HG03521 (cell line): ENCODE data around the gene USPL1.
"Not testable (repeated sequence)": the region's sequence is repeated elsewhere in the genome, so short reads cannot be mapped to it uniquely, and the experiment has no call there.

Experiments used
- ATAC-seq: cut with Tn5 transposase; IDR thresholded peaks from one replicate; pipeline ENCODE4 v1.9.1; 2021; ENCODE audit warnings: mild to moderate bottlenecking, moderate library complexity; ENCODE audit not compliant: unreplicated experiment

Gene USPL1

DNA sequence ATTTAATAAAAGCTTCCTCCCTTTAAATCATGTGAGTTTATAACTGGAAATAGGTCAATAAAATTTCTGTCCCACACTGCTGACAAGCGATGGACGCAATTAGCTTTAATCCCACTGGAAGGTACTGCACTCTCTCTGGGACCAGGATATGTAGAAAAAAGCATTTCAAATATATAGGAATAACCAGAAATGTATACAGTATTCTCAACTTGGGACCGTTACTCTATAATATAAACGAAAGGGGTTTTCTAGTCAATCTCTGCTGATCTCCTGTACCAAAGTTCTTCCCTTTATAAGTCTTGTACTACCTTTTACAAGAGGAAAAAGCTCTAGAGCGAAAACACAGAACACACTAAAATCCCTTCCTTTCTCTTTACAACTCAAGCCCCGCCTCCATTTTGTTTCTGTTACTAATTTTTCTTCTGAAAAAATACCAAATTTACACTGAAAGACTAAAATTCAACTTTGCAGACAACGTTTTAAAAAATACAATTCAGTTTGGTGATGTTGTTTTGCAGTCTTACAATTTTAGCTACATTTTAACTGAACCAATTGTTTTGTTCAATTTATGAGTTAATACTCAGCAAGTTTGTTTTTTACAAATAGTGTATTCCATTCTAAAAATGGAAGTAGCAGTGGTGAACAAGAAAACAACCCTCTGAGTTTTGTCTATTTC lies 1.7 kb upstream of the USPL1 start:
- no peak for ATAC-seq

DNA sequence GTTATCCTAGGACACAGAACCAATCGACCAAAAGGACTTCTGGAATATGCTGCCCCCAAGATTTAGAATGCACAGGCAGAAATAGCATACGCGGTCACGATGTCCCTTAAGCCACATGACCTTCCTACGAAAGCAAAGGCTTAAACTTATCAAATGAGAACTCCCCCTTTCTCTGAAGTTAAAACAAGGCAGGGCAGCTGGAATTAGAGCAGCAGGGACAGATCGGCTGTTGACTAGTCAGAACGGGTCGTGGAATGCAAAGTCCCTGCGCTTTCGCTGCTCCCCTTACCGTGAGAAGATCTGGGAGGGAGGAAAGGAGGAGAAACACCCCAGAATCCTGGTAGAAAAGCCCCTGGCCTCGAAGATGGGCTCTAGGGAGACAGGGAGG lies 799 bp upstream of the USPL1 start:
- ATAC-seq = peak; percentile 12

DNA sequence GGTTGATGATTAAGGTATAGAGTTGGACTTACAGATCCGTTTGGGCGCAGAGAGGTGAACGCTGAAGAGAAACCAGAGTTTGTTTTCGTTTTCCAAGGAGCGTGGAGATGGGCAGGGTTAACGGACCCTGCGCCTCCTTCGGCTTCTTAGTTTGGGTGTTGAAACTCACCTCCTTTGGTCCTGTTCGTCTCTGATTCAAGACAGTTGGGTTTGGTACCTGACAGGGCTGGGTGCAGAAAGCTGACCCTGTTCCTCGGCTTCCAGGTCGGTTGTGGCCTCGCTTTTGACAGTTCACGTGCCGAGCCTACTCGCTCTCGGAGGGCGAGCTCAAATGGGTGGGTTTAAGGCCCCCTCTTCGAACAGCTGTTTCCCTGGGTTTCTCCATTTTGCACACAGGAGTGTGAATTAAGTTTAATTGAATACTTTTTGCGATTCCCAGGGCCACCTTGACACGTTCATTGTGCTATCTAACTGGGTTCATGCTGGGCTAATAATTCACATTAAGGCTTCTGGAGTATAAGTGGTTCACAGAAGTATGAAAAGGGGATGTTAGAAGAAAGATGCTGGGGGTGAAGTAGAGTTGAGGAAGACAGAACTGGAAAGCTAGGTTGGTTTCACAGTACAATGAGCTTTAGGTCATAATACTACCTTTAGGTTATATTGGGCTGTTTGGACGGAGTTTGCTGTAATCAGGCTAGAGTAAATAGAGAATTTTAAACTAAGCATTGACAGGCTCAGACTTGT lies 638 bp downstream of the USPL1 start:
- ATAC-seq = peak; percentile 1

DNA sequence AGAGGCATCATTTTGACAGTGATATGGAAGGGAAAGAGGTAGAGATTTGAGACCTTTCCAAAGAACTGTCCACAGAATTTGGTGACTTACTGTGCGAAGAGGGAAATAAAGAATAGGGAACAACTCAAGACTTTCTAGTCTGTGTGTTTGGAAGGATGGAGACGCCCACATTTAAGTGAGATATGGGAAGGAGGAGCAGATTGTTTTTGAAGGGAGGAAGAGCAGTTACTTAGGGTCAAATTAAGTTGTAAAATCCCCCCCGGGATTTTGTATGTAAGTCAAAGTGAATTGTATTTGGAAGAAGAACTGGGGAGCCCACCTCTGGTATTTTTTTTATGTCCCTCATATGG lies 1.2 kb downstream of the USPL1 start:
- ATAC-seq = no peak

DNA sequence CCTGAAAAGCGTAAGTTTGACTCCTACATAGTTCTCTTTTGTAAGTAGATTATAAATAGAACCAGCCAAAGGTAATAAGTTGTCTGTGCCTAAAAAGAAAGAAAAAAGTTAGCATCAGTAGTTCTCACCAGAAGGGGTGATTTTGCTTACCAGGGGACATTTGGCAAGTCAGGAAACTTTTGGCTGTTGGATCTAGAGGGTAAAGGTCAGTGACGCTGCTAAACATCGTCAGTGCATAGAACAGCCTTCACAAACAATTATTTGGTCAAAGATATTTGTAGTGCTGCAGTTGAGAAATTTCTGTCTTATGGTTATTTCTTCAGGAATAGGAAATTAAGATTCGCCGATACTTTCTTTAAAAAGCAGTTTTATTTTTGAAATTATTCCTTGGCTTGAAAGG lies 2.0 kb downstream of the USPL1 start:
- no peak for ATAC-seq

DNA sequence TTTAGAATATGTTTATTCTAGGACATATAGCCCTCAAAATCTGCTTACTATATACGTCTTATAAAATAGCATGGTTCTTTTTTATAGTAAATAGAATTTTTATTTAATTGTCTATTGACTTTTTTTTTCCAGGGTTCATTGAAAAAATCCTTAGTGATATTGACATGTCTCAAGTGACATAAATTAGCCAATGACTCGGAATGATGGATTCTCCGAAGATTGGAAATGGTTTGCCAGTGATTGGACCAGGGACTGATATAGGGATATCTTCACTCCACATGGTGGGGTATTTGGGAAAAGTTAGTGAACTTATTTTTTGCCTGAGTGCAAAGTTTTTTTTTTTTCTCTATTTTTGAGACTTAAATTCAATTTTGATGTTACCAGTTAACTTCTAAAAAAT lies 3.2 kb downstream of the USPL1 start:
- no peak for ATAC-seq

DNA sequence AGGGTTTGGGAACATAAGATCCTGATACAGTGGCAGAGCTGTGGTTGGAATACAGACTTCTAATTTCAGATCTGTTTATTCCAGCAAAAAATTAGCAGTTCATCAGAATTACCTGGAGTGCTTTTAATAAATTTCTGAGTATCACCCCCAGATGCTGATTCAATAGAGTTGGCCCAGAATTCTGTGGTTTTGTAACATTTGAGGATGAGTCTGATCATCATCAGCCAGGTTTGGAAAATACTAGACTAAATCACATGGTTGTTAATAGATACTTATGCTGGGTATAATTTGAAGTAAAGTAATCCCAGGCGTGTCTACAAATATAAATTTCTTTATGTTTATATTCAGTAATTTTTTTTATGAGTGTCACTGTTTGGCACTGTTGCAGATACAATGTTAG lies 4.8 kb downstream of the USPL1 start:
- no peak for ATAC-seq

DNA sequence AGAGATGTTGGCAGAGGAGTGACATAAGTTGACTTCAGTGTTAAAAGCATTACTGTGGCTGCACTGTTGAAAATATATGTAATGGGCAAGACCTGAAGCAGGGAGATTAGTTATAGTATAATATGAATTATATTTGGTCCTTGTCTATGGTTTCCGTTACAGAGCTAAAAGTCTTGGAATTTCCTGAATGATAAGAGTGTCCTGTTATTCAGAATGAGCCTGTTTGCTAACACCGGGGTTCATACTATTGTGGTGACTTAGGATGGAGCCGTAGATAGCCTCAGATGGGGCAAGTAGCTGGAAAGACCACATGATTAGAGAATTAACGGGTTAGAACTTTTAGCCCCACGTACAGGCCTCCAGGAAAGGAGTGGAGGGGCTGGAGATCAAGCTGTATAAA lies 5.7 kb downstream of the USPL1 start:
- ATAC-seq = no peak

DNA sequence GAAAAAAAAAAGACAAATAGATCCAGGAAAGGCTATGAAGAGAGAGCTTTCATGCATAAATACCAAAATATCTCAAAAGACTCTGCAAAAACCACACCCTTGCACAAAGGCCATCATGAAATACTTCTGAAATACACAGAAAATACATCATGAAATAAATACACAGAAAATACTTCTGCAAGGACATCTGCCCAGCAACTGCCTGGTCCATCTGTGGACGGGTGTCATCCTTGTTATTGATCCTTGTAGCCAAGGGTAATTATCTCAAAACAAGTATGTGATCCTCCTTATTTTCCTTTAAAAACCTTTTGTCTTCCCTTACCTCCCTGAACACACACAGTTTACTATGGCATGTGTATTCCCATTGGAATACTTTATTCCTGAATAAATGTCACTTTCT lies 6.9 kb downstream of the USPL1 start:
- no peak for ATAC-seq

DNA sequence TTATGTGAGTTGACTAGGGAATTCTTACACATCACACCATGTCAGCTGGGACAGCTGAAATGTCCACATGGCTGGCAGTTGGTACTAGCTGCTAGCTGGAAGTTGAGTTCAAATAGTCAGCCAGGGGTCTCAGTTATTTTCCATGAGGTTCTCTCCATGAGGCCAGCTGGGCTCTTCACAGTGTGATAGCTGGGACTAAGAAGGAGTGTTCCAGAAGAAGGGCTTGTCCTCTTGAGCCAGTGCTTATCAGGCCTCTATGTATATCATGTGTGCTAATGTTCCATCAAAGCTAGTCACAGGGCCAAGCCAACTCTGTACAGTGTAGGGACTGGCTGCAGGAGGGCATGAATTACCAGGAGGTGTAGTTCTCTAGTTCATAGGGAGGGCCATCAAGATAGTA lies 11.8 kb downstream of the USPL1 start:
- ATAC-seq = no peak

DNA sequence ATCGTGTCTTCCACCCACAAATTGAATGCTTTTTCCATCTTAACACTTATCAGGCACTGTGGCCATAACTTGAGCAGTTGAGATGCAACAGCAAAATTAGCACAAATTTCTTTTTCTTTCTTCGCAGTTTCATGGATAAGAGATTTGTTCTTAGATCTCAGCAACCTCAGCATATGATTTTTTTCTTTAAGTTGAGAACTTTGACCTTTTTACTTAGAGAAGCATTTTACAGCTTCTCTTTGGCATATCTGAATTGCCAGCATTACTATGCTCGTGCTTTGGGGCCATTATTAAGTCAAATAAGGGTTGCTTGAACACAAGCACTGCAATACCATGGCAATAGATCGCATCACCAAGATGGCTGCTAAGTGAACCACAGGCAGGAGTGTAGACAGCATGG lies 16.1 kb downstream of the USPL1 start:
- ATAC-seq = no peak

DNA sequence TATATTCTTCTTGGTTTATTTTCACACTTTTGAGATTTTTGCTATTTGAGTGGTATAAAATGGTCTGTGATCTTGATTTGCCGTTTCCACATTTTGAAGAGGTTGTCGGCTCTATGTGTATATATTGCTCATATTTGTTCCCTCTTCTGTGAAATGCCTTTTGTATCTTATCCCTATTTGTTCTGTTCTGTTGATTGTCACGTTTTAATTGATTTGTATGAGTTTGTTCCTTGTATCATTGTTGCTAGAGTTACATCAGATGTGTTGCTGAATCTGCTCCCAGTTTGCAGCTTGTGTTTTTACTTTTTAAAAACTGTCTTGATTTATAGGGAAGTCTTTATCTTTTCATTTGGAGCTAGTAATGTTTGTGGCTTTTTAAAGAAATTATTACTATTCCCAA lies 17.1 kb downstream of the USPL1 start:
- no peak for ATAC-seq

DNA sequence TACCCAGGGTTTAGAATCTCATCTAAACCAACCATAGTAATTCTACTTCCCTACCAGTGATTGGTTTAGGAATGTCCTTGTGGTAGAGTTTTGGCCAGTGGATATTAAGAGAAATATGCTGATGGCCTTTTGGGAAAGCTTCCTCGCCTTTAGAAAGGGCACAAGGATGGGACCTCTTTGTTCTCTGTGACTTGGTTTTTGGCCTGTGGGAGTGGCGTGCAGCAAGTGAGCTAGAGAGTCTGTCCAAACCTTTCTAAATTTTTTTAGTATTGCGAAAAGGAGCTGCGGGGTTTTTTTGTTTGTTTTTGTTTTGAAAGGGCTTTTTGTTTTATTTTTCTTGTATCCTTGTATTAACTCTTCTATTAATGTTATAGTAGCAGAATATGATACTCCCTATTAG lies 20.6 kb downstream of the USPL1 start:
- no peak for ATAC-seq

DNA sequence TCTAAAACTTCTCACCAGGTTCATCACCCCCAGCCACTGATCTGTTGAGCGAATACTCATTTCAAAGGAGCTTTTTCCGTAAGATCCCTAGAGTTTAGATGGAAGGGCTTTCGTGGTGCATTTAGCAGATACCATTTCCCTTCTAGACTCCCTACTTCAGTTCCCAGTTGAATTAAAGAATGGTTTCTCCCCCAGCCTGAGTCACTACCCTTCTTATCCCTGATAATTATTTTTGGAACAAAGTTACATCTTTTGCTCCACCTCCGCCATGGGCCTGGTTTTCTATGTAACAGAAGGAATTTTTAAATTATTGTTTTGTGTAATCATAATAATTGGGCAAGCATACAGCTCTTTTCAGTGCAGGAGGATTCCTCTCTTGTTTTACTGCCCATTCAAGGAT lies 22.0 kb downstream of the USPL1 start:
- no peak for ATAC-seq

DNA sequence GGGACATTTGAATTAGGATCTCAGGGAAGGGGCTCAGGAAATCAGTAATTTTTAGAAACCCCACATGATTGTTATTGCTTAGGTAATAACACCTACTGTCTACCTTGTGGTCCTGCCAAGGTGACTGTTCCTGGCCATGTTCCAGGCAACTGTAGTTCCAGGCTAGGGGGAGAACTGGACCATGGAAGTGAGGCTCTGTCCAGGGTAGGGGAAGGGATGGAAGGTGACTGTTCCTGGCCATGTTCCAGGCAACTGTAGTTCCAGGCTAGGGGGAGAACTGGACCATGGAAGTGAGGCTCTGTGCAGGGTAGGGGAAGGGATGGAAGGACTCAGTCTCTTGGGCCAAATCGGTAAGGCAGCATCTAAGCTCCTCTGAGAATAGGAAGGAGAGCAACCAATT lies 23.5 kb downstream of the USPL1 start:
- not testable (repeated sequence) for ATAC-seq

DNA sequence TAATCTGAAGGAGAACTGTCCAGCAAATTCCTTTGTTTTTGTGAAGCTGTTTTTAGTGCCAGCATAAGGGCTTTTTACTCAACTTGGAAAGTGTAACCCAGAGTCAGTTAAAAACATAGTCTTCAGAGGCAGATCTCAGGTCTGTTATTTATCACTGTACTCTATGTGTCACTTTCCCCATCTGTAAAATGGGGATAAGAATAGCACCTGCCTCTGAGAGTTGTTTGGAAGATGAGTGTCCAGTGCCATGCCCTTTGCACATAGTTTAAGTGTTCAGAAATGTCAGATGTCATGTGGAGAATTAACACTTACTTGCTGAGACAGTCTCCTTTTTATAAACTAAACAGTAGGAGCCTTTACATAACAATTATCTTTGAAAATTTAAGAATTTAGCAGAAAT lies 27.9 kb downstream of the USPL1 start:
- ATAC-seq = no peak

DNA sequence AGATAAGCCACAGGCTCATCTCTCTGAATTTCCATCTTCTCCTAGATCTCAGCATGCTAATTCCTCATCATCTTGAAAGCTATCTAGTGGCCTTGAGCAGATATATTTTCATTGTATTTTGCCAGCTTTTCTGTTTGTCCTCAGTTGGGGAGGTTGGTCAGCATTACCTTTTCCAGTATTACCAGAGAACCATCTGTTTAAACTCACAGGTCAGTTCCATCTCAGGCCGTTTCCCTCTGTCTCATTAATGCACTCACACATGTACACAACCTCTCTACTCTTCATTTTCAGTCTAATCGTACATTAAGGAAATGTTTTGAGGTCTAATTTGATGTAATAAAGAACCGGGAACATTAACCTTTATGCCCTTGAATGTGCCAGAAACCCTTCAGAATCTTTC lies 29.7 kb downstream of the USPL1 start:
- ATAC-seq = no peak

DNA sequence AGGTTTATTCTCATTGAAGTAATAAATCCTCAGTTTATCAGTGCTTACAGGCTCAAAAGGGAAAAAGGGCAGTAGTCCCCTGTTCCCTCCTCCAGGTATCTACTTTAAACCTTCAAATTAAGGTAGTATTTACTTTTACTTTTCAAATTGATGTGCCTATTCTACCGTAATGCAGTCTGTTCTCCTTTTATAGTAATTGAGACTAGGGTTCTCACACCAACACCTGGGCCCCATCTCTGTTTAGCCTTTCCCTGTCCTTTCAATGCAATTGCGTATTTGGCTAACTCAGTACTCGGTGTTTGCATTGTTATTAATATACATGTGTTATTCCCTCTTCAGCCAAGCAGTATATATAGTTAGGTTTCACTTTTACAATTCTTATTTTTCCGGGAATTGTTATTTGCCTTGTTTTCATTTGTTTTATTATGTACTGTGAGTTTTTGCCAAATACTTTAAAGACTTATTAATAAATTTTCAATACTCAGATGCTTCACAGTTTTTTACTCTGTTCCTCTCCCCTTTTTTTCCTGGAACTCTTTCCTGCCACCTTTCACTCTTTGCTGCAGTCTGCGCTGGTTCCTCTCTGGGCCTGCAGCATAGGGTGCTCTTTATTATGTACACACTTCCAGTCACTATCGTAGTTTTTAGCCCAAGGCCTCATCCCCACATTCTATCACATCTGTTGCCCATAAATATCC lies 30.3 kb downstream of the USPL1 start:
- no peak for ATAC-seq

DNA sequence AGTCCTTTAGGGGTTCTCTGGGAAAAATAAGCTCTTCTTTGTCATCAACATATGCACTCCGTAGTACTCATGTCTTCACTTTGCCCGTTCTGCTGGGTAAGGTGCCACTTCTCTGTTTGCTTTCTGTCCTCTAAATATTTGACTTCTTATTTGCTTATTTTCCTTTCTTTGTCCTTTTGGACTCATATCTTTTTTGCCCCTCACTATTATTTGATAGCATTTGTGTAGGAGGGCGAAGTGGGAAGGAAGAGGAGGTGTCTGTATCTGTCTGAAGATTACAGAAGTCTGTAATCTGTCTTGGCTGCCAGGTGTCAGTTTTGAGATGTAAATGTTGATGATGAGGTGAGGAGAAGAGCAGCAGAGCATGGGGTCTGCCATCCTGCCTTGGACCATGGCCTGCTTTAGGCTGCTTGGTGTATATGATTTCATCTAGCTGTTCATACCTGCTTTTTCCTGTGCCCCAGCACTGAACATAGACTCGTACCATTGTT lies 30.8 kb downstream of the USPL1 start:
- ATAC-seq = no peak

DNA sequence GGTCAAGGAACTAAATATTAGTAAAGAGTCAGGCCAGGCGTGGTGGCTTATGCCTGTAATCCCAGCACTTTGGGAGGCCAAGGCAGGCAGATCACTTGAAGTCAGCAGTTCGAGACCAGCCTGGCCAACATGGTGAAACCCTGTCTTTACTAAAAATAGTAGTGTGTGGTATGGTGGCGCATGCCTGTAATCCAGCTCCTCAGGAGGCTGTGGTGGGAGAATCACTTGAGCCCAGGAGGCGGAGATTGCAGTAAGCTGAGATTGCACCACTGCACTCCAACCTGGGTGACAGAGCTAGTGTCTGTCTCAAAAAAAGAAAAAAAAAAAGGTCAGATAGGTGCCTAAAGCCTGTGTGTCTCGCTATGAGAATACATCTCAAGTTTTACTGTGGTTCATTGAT lies 33.9 kb downstream of the USPL1 start:
- not testable (repeated sequence) for ATAC-seq

DNA sequence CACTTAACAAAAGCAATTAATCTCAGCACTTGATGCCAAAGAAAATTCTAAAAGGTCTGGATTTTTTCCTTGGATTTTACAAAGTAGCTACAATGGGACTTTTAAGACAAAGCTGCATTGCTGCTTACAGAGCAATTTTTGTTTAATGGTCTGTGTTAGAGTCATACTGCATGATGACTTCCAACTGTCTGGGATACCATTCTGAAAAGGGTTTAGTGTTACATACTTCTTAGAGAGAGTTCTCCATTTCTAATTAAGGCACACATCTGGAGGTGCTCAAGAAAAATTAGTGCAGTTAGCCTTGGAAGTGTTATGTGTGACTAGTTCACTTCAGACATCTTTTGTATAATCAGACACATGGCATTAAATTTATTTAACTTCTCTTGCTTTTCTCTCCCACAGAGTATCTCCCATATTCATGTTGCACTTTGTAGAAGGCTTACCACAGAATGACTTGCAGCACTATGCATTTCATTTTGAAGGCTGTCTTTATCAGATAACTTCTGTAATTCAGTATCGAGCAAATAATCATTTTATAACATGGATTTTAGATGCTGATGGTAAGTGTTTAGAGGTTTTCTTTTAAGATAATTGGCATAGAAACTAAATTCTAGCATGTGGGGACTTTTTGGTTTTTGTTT lies 35.1 kb downstream of the USPL1 start:
- no peak for ATAC-seq

DNA sequence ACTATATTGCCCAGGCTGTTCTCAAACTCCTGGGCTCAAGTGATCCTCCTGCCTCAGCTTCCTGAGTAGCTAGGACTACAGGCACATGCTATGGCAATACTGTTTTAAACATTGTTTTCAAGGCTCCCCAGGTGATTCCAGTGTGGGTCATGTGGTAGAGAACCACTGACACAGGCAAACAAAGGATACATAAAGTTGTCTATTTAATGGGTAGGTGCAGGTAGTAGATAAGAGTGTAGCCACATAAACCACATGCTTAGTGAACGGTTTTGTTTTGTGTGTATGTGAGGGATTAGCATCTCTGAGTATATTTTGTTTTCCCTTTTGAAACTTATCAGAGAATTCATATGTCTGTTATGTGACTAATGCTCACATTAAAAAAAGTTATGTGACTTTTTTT lies 36.7 kb downstream of the USPL1 start:
- ATAC-seq = no peak
